ENCODE results near the gene GOLM1.
"Not testable (repeated sequence)": the region's sequence is repeated elsewhere in the genome, so short reads cannot be mapped to it uniquely, and the experiment has no call there.

Gene GOLM1, protein sequence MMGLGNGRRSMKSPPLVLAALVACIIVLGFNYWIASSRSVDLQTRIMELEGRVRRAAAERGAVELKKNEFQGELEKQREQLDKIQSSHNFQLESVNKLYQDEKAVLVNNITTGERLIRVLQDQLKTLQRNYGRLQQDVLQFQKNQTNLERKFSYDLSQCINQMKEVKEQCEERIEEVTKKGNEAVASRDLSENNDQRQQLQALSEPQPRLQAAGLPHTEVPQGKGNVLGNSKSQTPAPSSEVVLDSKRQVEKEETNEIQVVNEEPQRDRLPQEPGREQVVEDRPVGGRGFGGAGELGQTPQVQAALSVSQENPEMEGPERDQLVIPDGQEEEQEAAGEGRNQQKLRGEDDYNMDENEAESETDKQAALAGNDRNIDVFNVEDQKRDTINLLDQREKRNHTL

GRCh38 chr9:86098824-86099700, at the start of gene GOLM1:
Gene GOLM1 (minus strand): TSS chr9:86099558. CDS start chr9:86079320, 20,238 bp downstream.
- DNase-seq = peak in 18 of 56 donors; percentile 12 to 56 (median 42)

- DNase-seq = not testable (repeated sequence)
Observed at GRCh38 chr9:86146671-86147070, 47.3 kb upstream of the GOLM1 start.

DNA sequence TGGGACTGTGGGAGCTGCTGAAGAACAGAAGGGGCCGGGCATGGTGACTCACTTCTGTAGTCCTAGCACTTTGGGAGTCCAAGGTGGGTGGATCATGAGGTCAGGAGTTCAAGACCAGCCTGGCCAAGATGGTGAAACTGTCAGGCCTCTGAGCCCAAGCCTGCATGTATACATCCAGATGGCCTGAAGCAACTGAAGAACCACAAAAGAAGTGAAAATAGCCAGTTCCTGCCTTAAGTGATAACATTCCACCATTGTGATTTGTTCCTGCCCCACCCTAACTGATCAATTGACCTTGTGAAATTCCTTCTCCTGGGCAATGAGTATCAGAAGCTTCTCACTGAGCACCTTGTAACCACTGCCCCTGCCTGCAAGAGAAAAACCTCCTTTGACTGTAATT, 46.6 kb upstream of the GOLM1 start:
- not testable (repeated sequence) for DNase-seq

GRCh38 chr9:86142973-86143372, 43.6 kb upstream of the GOLM1 start:
- no peak for DNase-seq

DNA sequence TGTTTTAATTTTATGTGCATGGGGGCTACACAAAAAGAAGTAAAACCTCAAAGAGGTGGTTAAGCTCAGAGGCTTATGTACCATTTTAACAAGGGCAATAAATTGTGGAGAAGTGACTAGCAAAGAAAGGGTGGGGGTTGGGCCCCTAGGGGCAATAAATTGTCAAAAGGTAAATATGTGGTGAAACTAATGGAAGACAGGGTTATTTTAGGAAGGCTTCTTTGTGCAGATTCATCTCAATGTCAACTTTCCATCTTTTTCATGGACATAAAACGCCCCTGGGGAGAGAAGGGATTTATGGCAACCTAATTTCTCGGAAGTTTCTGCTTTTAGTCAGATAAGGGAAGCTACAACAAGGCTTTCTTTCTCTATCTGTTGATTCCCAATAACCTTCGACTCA, 42.5 kb upstream of the GOLM1 start:
- no peak for DNase-seq

DNA sequence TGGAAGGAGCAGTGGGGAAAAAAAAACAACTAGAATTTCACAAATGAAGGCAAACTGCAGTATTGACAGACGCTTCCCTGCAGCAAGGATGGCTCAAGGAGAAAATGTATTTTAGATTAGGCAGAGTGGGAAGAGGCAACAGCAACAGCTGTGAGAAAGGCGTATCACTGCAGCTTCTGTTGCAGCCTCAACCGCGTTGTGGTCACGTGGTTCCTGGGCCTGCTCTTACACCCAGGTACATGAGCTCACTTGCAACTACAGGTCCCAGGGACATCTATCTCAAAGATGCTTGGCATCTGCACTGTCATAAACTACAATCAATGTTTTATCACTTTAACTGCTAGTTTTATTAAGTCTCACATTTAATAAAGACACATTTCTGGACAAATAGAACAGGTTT, 36.0 kb upstream of the GOLM1 start:
- peak in 14 of 56 donors; percentile 0 to 50 (median 6) for DNase-seq

DNA sequence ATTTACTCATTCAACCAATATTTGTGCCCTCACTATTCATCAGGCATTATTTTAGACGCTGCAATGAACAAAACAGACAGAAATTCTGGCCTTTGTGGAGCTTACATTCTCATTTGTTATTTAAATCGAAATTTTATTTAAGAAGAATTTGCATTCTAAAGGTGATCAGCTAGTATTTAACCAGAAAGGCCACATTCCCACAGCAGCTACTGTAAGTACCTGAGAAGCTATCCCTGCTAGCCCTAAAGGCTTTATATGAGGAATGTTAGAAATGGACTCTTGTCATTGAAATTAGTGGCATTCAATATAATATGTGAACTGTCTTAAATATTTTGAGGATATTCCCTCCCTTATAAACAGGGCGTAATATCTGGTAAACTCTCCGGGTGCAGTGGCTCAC, 35.0 kb upstream of the GOLM1 start:
- no peak for DNase-seq

GRCh38 chr9:86128235-86128822, 29.0 kb upstream of the GOLM1 start:
- no peak for DNase-seq

DNA sequence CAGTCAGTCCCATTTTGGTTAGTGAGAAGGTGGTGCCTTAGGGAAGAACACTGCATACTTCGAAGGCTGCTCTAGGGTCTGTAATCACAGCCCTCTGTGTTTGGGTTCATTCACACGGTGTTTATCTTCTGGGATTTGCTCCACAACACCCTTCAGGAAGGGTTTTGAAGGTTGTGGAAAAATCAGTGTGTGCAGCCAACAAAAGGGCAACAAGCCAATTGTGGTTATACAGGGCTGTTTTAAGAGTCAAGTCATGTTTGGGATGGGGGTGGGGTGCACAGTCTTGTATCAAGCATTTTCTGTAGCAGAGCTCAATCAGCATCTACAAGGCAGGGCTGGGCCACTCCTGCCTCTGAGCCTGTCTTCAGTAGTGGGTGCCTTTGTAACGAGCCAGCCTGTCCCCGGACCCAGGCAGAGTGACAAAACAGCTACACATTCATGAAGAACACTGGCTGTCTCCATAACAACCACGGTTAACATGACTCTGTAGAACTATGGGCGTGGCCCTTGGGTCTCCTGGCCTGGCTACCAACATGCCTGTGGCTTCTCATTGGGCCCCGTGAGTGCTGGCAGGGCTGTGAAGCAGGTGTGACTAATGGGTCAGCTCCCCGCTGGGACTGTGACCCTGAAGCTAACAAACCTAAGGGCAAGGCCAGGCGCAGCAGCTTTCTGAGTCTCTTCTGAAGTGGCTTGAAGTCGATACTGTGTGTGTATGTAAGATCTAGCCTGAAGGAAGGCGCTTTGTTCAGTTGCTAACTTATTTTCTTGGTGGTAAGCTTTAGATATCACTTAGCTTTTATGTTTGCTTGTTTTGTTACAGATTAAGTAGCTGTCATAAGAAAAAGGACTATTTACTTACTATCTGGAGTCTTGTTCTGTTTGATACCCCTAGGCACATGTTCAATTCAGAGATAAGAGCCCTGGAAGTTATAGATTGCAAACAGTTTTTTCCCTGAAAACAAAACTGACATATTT, 27.9 kb upstream of the GOLM1 start:
- peak in 47 of 56 donors; percentile 4 to 82 (median 33) for DNase-seq

GRCh38 chr9:86122311-86122710, 23.0 kb upstream of the GOLM1 start:
- DNase-seq = no peak

GRCh38 chr9:86119457-86119856, 20.1 kb upstream of the GOLM1 start:
- no peak for DNase-seq

DNA sequence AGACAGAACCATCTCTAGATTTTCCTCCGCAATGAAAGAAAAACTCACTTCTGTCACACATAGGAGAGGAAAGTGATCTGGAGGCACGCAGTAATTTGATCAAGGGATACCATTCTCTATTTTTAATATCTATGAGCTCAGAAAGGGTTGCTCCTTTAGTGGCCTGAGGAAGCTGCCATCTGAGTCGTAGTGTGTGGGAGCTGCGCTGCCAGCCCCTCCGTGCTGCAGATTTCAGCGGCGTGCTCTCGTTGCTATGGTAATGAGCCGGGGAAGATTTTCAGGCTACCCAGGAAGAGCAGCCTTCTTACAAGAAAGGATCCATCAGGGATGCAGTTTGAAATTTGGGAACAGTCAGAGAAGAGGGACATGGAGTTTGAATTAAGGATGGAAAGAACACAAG, 17.1 kb upstream of the GOLM1 start:
- peak in 23 of 56 donors; percentile 2 to 60 (median 22) for DNase-seq

GRCh38 chr9:86115886-86116285, 16.5 kb upstream of the GOLM1 start:
- no peak for DNase-seq

GRCh38 chr9:86112057-86112456, 12.7 kb upstream of the GOLM1 start:
- no peak for DNase-seq

- no peak for DNase-seq
Observed at GRCh38 chr9:86102626-86103025, 3.3 kb upstream of the GOLM1 start.

GRCh38 chr9:86099701-86100364, 475 bp upstream of the GOLM1 start:
- peak in 4 of 56 donors; percentile 7 to 48 (median 24) for DNase-seq

GRCh38 chr9:86097510-86098224, 1.7 kb downstream of the GOLM1 start:
- no peak for DNase-seq

GRCh38 chr9:86096386-86096785, 3.0 kb downstream of the GOLM1 start:
- DNase-seq = no peak

GRCh38 chr9:86093788-86094555, 5.4 kb downstream of the GOLM1 start:
- no peak for DNase-seq
